ENCODE data around the gene OR4C12.
A peak's percentile ranks its signal among the peaks of the same experiment; 100 is the strongest.
"Not testable (repeated sequence)": the region's sequence is repeated elsewhere in the genome, so short reads cannot be mapped to it uniquely, and the experiment has no call there.

The OR4C12 gene

DNA sequence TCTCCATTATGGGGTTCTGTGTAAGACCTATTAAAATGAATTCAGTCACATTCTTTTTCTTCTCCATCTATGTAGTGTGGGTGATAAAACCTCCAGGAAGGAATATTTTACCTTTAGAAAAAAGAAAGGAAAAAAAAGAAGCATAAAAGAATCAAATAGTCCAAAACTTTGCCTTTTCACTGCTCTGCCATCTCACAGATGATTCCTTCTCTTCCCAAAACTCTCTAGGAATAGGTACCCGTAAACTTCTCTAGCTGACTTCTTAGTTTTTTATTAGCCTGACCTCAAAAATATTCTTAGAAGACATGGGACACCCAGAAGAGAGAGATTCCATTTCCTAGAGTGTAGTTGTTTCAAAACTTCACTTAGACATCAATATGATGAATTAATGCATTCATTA lies at the start of gene OR4C12:
Gene OR4C12, minus strand, starts transcription at position 101 of the 400 bp plus-strand sequence. Its CDS starts 34 bp downstream, at position 67.
- DNase-seq = not testable (repeated sequence)

- DNase-seq = no peak
These were observed 47.9 kb upstream of the OR4C12 start for GRCh38 chr11:50030193-50030592.

GRCh38 chr11:49995565-49995964 lies 13.2 kb upstream of the OR4C12 start:
- DNase-seq = peak; percentile 42

- DNase-seq = not testable (repeated sequence)
These were observed 8.9 kb downstream of the OR4C12 start for GRCh38 chr11:49973439-49973838.

GRCh38 chr11:49952091-49952490 lies 30.2 kb downstream of the OR4C12 start, which contains the start of gene OR4C13:
Gene OR4C13, plus strand, starts transcription at chr11:49952391. Its CDS starts 32 bp downstream, at chr11:49952423.
- no peak for DNase-seq

DNA sequence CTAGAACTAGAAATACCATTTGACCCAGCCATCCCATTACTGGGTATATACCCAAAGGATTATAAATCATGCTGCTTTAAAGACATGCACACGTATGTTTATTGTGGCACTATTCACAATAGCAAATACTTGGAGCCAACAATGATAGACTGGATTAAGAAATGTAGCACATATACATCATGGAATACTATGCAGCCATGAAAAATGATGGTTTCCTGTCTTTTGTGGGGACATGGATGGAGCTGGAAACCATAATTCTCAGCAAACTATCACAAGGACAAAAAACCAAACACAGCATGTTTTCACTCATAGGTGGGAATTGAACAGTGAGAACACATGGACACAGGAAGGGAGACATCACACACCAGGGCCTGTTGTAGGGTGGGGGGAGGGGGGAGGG lies 33.6 kb downstream of the OR4C12 start:
- DNase-seq = not testable (repeated sequence)

Data from DMS153 (cell line).